PC-9 (cell line): ENCODE results near the gene TLCD4. TPM values are rescaled to one million over a fixed set of nuclear protein-coding genes. Genes with fewer than 3 reads are reported as not detected.

ENCODE experiments used
- BruUV-seq: library from RNA; stranded (reverse); fragments of 400-500 nt; replicated peaks from 2 replicates; lab custom pipeline; 2021; lab: Mats Ljungman, UMichigan
- CTCF ChIA-PET: fragments of 300-600 bp; sonication (Branson Sonifier 250); formaldehyde crosslinking; loops from one replicate; lab custom pipeline; 2022; ENCODE audit warnings: antibody characterized with exemption; lab: Charles Lee
- POLR2A ChIA-PET: fragments of 300-600 bp; sonication (Branson Sonifier 250); formaldehyde crosslinking; loops from one replicate; lab custom pipeline; 2022; ENCODE audit warnings: antibody characterized with exemption; ENCODE audit not compliant: unreplicated experiment; lab: Charles Lee
- DNase-seq, 2 experiments: peaks; one replicate each; pipeline versions ENCODE4 v3.0.0 to v3.0.0-alpha.2; 2015 to 2022; ENCODE audit warnings: mixed read lengths in 1 of 2
- H2AFZ ChIP-seq: fragments of 200-600 bp; sonication (generic); 2 replicates; pipeline ENCODE4 v1.8.1; 2017; ENCODE audit warnings: antibody characterized with exemption
- H3F3A ChIP-seq: fragments of 200-600 bp; sonication (generic); 2 replicates; pipeline ENCODE4 v1.8.1; 2017; ENCODE audit warnings: antibody characterized with exemption, mild to moderate bottlenecking, low read depth; ENCODE audit not compliant: insufficient read depth
- H3K27ac ChIP-seq: fragments of 200-600 bp; sonication (generic); 2 replicates; pipeline ENCODE4 v1.6.1; 2016; ENCODE audit warnings: mixed run types
- H3K27me3 ChIP-seq: fragments of 200-600 bp; sonication (generic); 2 replicates; pipeline ENCODE4 v1.6.1; 2016; ENCODE audit warnings: low read depth, mixed run types; ENCODE audit not compliant: insufficient read depth
- H3K36me3 ChIP-seq: fragments of 200-600 bp; sonication (generic); 2 replicates; pipeline ENCODE4 v1.6.1; 2016; ENCODE audit warnings: low read depth, mixed run types
- H3K4me1 ChIP-seq: fragments of 200-600 bp; sonication (generic); replicated peaks from 2 replicates; pipeline ENCODE4 v1.6.1; 2016; ENCODE audit warnings: mixed run types; ENCODE audit not compliant: insufficient read depth
- H3K4me2 ChIP-seq: fragments of 200-600 bp; sonication (generic); 2 replicates; pipeline ENCODE4 v1.6.1; 2017; ENCODE audit warnings: mixed run types
- H3K4me3 ChIP-seq: fragments of 200-600 bp; sonication (generic); 2 replicates; pipeline ENCODE4 v1.6.1; 2016; ENCODE audit warnings: mixed run types
- H3K79me2 ChIP-seq: fragments of 200-600 bp; sonication (generic); 2 replicates; pipeline ENCODE4 v1.6.1; 2017; ENCODE audit warnings: low read depth, mixed run types
- H3K9me2 ChIP-seq: fragments of 200-600 bp; sonication (generic); 2 replicates; pipeline ENCODE4 v1.8.1; 2017; ENCODE audit warnings: mild to moderate bottlenecking; ENCODE audit not compliant: insufficient read depth
- H3K9me3 ChIP-seq: fragments of 200-600 bp; sonication (generic); 2 replicates; pipeline ENCODE4 v1.8.1; 2016; ENCODE audit warnings: low read depth; ENCODE audit not compliant: insufficient read depth
- H4K20me1 ChIP-seq: fragments of 200-600 bp; sonication (generic); 2 replicates; pipeline ENCODE4 v1.8.1; 2017; ENCODE audit not compliant: insufficient read depth
- EZH2 ChIP-seq: fragments of 200-600 bp; sonication (generic); IDR thresholded peaks from 2 replicates; pipeline ENCODE4 v1.8.0; 2017; ENCODE audit warnings: antibody characterized with exemption, low read depth
- intact Hi-C: fragments of 100-400 bp; cut with micrococcal nuclease; formaldehyde crosslinking; loops from one replicate; pipeline ENCODE4 v1.10.0; 2022; ENCODE audit not compliant: unreplicated experiment
- total RNA-seq: library from RNA; stranded (reverse); gene quantifications from 2 replicates; pipeline ENCODE4 v1.2.3, GENCODE V29; 2021
- TF ChIP-seq, protein P1 (sequence below): fragments of 200-600 bp; sonication (generic); conservative IDR thresholded peaks from 2 replicates; pipeline ENCODE4 v1.6.1; 2017; ENCODE audit warnings: mixed run types, antibody characterized with exemption, mild to moderate bottlenecking, moderate library complexity

TLCD4 gene
- total RNA-seq, 1 experiment from 2014 or later, result 11.2 TPM

DNA sequence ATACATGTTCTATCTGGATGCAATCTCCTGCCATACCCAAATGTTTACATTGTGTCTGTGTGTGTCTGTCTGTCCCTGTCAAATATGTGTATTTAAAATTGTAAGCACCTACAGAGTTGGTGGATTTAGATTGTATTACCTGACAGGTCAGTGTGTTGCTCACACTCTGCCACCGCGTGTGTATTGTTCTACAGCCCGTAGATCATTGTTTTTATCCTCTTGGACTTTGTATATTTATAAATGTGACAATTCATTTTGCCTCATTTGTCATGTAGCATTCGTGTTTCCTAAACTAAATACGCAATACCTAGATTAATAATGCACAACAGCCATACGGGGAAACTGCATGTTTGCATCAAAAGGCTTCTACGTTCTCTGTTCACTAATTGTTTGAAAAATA lies 45.0 kb upstream of the TLCD4 start:
- Histone ChIP-seq H3K27me3 (no peaks in the 10 kb centered on the region), H2AFZ (peak overlapping the region; percentile 90), H4K20me1 (no peaks in the 10 kb centered on the region), H3F3A (no peaks in the 10 kb centered on the region), H3K4me3 (peak overlapping the region; percentile 68), H3K4me1 (peaks cover 9% of the 10 kb centered on the region), H3K36me3 (no peaks in the 10 kb centered on the region; the same call in 1 of the 2 replicates), H3K4me2 (peak overlapping the region; percentile 81), H3K9me2 (no peaks in the 10 kb centered on the region), H3K9me3 (no peaks in the 10 kb centered on the region), H3K79me2 (peaks cover 10% of the 10 kb centered on the region), H3K27ac (peak overlapping the region; percentile 38)
- TSS peak; percentile 65 for BruUV-seq
- DNase-seq, result no peak
- intact Hi-C loops, result loop anchor here (2.0 to 5.0 kb wide), 2 partner anchors 163 to 1110 kb away; partner anchors contain the start of gene RWDD3
- TF ChIP-seq, protein P1, sequence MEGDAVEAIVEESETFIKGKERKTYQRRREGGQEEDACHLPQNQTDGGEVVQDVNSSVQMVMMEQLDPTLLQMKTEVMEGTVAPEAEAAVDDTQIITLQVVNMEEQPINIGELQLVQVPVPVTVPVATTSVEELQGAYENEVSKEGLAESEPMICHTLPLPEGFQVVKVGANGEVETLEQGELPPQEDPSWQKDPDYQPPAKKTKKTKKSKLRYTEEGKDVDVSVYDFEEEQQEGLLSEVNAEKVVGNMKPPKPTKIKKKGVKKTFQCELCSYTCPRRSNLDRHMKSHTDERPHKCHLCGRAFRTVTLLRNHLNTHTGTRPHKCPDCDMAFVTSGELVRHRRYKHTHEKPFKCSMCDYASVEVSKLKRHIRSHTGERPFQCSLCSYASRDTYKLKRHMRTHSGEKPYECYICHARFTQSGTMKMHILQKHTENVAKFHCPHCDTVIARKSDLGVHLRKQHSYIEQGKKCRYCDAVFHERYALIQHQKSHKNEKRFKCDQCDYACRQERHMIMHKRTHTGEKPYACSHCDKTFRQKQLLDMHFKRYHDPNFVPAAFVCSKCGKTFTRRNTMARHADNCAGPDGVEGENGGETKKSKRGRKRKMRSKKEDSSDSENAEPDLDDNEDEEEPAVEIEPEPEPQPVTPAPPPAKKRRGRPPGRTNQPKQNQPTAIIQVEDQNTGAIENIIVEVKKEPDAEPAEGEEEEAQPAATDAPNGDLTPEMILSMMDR, result no peak
- TF ChIP-seq EZH2, result no peak
- ChIA-PET CTCF (no interaction called here), POLR2A (no interaction called here)

DNA sequence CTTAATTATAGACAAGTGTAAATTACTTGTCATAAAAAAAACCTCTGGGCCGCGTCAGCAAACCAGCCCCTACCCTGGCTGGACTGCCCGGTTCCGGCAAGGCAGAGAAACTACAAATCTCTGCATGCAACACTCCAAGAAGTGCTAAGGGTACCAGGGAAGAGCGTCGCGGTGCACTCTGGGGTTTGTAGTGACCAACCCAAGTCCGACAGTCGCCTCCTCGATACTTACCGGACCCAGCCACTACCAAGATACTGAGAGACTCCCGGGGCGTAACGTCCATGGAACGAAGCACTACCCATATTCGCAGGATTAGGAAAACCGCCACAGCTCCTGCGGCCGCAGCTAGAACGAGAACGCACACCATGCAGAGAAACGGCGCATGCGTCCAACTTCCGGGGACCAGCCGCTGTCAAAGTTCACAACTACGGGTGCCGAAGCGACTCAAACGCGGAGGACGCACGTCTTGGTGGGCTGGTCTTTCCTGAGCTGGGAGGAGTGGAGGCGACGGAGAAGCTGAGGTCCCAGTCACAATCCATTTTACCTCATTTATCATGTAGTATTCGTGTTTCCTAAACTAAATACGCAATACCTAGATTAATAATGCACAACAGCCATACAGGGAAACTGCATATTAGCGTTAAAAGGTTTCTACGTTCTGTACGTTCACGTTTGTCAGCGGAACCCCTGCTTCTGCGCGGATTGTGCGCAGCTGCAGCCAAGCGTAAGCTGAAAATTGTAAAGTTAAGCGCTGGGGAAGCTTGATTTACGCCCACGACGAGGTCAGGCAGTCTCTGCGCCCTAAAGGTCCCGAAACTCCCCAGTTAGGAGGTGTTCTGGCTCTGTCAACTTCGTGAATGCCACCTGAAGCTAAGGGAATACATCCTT lies 44.4 kb upstream of the TLCD4 start, which contains the start of gene ALG14:
Gene ALG14 (minus strand): TSS at position 420 of the 888 bp plus-strand sequence. CDS start 53 bp downstream, at position 367.
- peaks cover 6% of the 10 kb centered on the region for H3K4me1 ChIP-seq
- no peaks in the 10 kb centered on the region for H3F3A ChIP-seq
- intact Hi-C loops, result loop anchor here (1.0 to 5.0 kb wide), 3 partner anchors 44 to 1110 kb away; partner anchors contain the start of gene RWDD3

More for the DNA sequence above, 44.4 kb upstream of the TLCD4 start, which contains the start of gene ALG14:
- BruUV-seq, result no TSS peak
- peak within 1 kb of the TSS; percentile 38 for H3K27ac ChIP-seq
- no peaks in the 10 kb centered on the region for H3K9me2 ChIP-seq
- H3K27me3 ChIP-seq, result no peaks in the 10 kb centered on the region
- no peak for TF ChIP-seq EZH2
- TF ChIP-seq, protein P1, result no peak
- H3K9me3 ChIP-seq, result no peaks in the 10 kb centered on the region
- DNase-seq, result peak; percentile 89 to 90
- ChIA-PET POLR2A (interaction anchor here (0.5 to 1.6 kb wide), 6 partner anchors 14 to 1193 kb away, joined by 3 to 11 read pairs (median 4); partner anchors contain the start of genes RWDD3 and TLCD4), CTCF (interaction anchor here (1.1 to 1.5 kb wide), 2 partner anchors 12 to 161 kb away, joined by 4 to 22 read pairs; partner anchors contain the start of gene RWDD3)
- peak within 1 kb of the TSS; percentile 90 for H2AFZ ChIP-seq
- peak within 1 kb of the TSS; percentile 81 for H3K4me2 ChIP-seq
- H3K79me2 ChIP-seq, result peaks cover 10% of the 10 kb centered on the region
- H3K36me3 ChIP-seq, result no peaks in the 10 kb centered on the region; the same call in 1 of the 2 replicates
- no peaks in the 10 kb centered on the region for H4K20me1 ChIP-seq
- H3K4me3 ChIP-seq, result peak within 1 kb of the TSS; percentile 68
